ENCODE data around the gene PCDH9.

PCDH9 gene

GRCh38 chr13:67078062-67078461, 152.1 kb downstream of the PCDH9 start:
- H3K27me3 ChIP-seq (replicated peaks; ENCODE audit: control insufficient read depth, insufficient read depth, low read length): no peaks in the 10 kb centered on the region
- H3K36me3 ChIP-seq (ENCODE audit: control insufficient read depth, insufficient read depth, low read length, severe bottlenecking): no peaks in the 10 kb centered on the region
- peaks cover 6% of the 10 kb centered on the region for H3K4me1 ChIP-seq (ENCODE audit: control insufficient read depth, insufficient read depth, low read length)
- DNase-seq (ENCODE audit: low read depth): no peak
- H3K4me3 ChIP-seq (ENCODE audit: low read length): no peak overlapping the region
- no peak overlapping the region for H3K9ac ChIP-seq (ENCODE audit: low read length)
- H3K9me3 ChIP-seq (ENCODE audit: control insufficient read depth, low read length): no peaks in the 10 kb centered on the region

- no peaks in the 10 kb centered on the region for H3K36me3 ChIP-seq (ENCODE audit: control insufficient read depth, insufficient read depth, low read length, severe bottlenecking)
- no peak overlapping the region for H3K4me3 ChIP-seq (ENCODE audit: low read length)
- H3K27me3 ChIP-seq (replicated peaks; ENCODE audit: control insufficient read depth, insufficient read depth, low read length): no peaks in the 10 kb centered on the region
- H3K4me1 ChIP-seq (ENCODE audit: control insufficient read depth, insufficient read depth, low read length): peaks cover 6% of the 10 kb centered on the region
- H3K9ac ChIP-seq (ENCODE audit: low read length): no peak overlapping the region
- DNase-seq (ENCODE audit: low read depth): no peak
- no peaks in the 10 kb centered on the region for H3K9me3 ChIP-seq (ENCODE audit: control insufficient read depth, low read length)
These were observed 153.0 kb downstream of the PCDH9 start for GRCh38 chr13:67077132-67077531.

- H3K4me1 ChIP-seq (ENCODE audit: control insufficient read depth, insufficient read depth, low read length): peaks cover 6% of the 10 kb centered on the region
- peak; percentile 15 for DNase-seq (ENCODE audit: low read depth)
- no peak overlapping the region for H3K9ac ChIP-seq (ENCODE audit: low read length)
- no peak overlapping the region for H3K4me3 ChIP-seq (ENCODE audit: low read length)
- H3K36me3 ChIP-seq (ENCODE audit: control insufficient read depth, insufficient read depth, low read length, severe bottlenecking): no peaks in the 10 kb centered on the region
- no peaks in the 10 kb centered on the region for H3K9me3 ChIP-seq (ENCODE audit: control insufficient read depth, low read length)
- no peaks in the 10 kb centered on the region for H3K27me3 ChIP-seq (replicated peaks; ENCODE audit: control insufficient read depth, insufficient read depth, low read length)
These were observed 153.8 kb downstream of the PCDH9 start for GRCh38 chr13:67076378-67076777.

- Histone ChIP-seq H3K4me3 (ENCODE audit: low read length) (peak overlapping the region; percentile 70), H3K9ac (ENCODE audit: low read length) (peak overlapping the region; percentile 54), H3K36me3 (ENCODE audit: control insufficient read depth, insufficient read depth, low read length, severe bottlenecking) (no peaks in the 10 kb centered on the region), H3K27me3 (replicated peaks; ENCODE audit: control insufficient read depth, insufficient read depth, low read length) (no peaks in the 10 kb centered on the region), H3K4me1 (ENCODE audit: control insufficient read depth, insufficient read depth, low read length) (peaks cover 6% of the 10 kb centered on the region), H3K9me3 (ENCODE audit: control insufficient read depth, low read length) (no peaks in the 10 kb centered on the region)
- DNase-seq (ENCODE audit: low read depth): peak; percentile 24
These were observed 154.9 kb downstream of the PCDH9 start for GRCh38 chr13:67075239-67075638.

- H3K9ac ChIP-seq (ENCODE audit: low read length): no peak overlapping the region
- H3K9me3 ChIP-seq (ENCODE audit: control insufficient read depth, low read length): no peaks in the 10 kb centered on the region
- no peak overlapping the region for H3K4me3 ChIP-seq (ENCODE audit: low read length)
- H3K4me1 ChIP-seq (ENCODE audit: control insufficient read depth, insufficient read depth, low read length): peaks cover 6% of the 10 kb centered on the region
- no peaks in the 10 kb centered on the region for H3K27me3 ChIP-seq (replicated peaks; ENCODE audit: control insufficient read depth, insufficient read depth, low read length)
- no peak for DNase-seq (ENCODE audit: low read depth)
- no peaks in the 10 kb centered on the region for H3K36me3 ChIP-seq (ENCODE audit: control insufficient read depth, insufficient read depth, low read length, severe bottlenecking)
These were observed 158.1 kb downstream of the PCDH9 start for GRCh38 chr13:67071918-67072598.

- no peaks in the 10 kb centered on the region for H3K9me3 ChIP-seq (ENCODE audit: control insufficient read depth, low read length)
- no peak overlapping the region for H3K4me3 ChIP-seq (ENCODE audit: low read length)
- no peak for DNase-seq (ENCODE audit: low read depth)
- H3K4me1 ChIP-seq (ENCODE audit: control insufficient read depth, insufficient read depth, low read length): no peaks in the 10 kb centered on the region
- H3K36me3 ChIP-seq (ENCODE audit: control insufficient read depth, insufficient read depth, low read length, severe bottlenecking): no peaks in the 10 kb centered on the region
- H3K27me3 ChIP-seq (replicated peaks; ENCODE audit: control insufficient read depth, insufficient read depth, low read length): no peaks in the 10 kb centered on the region
- no peak overlapping the region for H3K9ac ChIP-seq (ENCODE audit: low read length)
These were observed 159.8 kb downstream of the PCDH9 start for GRCh38 chr13:67070306-67070705.

GRCh38 chr13:67069117-67069767, 160.9 kb downstream of the PCDH9 start:
- Histone ChIP-seq H3K36me3 (ENCODE audit: control insufficient read depth, insufficient read depth, low read length, severe bottlenecking) (no peaks in the 10 kb centered on the region), H3K4me3 (ENCODE audit: low read length) (no peak overlapping the region), H3K9me3 (ENCODE audit: control insufficient read depth, low read length) (no peaks in the 10 kb centered on the region), H3K9ac (ENCODE audit: low read length) (no peak overlapping the region), H3K27me3 (replicated peaks; ENCODE audit: control insufficient read depth, insufficient read depth, low read length) (no peaks in the 10 kb centered on the region), H3K4me1 (ENCODE audit: control insufficient read depth, insufficient read depth, low read length) (no peaks in the 10 kb centered on the region)
- peak; percentile 29 for DNase-seq (ENCODE audit: low read depth)

- peaks cover 12% of the 10 kb centered on the region for H3K4me1 ChIP-seq (ENCODE audit: control insufficient read depth, insufficient read depth, low read length)
- no peak overlapping the region for H3K4me3 ChIP-seq (ENCODE audit: low read length)
- H3K9ac ChIP-seq (ENCODE audit: low read length): no peak overlapping the region
- no peak for DNase-seq (ENCODE audit: low read depth)
- no peaks in the 10 kb centered on the region for H3K9me3 ChIP-seq (ENCODE audit: control insufficient read depth, low read length)
- no peaks in the 10 kb centered on the region for H3K27me3 ChIP-seq (replicated peaks; ENCODE audit: control insufficient read depth, insufficient read depth, low read length)
- no peaks in the 10 kb centered on the region for H3K36me3 ChIP-seq (ENCODE audit: control insufficient read depth, insufficient read depth, low read length, severe bottlenecking)
These were observed 165.2 kb downstream of the PCDH9 start for GRCh38 chr13:67064920-67065319.

- Histone ChIP-seq H3K36me3 (ENCODE audit: control insufficient read depth, insufficient read depth, low read length, severe bottlenecking) (no peaks in the 10 kb centered on the region), H3K4me1 (ENCODE audit: control insufficient read depth, insufficient read depth, low read length) (peaks cover 12% of the 10 kb centered on the region), H3K9ac (ENCODE audit: low read length) (no peak overlapping the region), H3K9me3 (ENCODE audit: control insufficient read depth, low read length) (no peaks in the 10 kb centered on the region), H3K27me3 (replicated peaks; ENCODE audit: control insufficient read depth, insufficient read depth, low read length) (no peaks in the 10 kb centered on the region), H3K4me3 (ENCODE audit: low read length) (no peak overlapping the region)
- DNase-seq (ENCODE audit: low read depth): no peak
These were observed 167.1 kb downstream of the PCDH9 start for GRCh38 chr13:67063036-67063435.

- DNase-seq (ENCODE audit: low read depth): no peak
- Histone ChIP-seq H3K9ac (ENCODE audit: low read length) (peak overlapping the region; percentile 48), H3K9me3 (ENCODE audit: control insufficient read depth, low read length) (no peaks in the 10 kb centered on the region), H3K4me1 (ENCODE audit: control insufficient read depth, insufficient read depth, low read length) (peaks cover 12% of the 10 kb centered on the region), H3K4me3 (ENCODE audit: low read length) (peak overlapping the region; percentile 65), H3K36me3 (ENCODE audit: control insufficient read depth, insufficient read depth, low read length, severe bottlenecking) (no peaks in the 10 kb centered on the region), H3K27me3 (replicated peaks; ENCODE audit: control insufficient read depth, insufficient read depth, low read length) (no peaks in the 10 kb centered on the region)
These were observed 168.0 kb downstream of the PCDH9 start for GRCh38 chr13:67062160-67062559.

GRCh38 chr13:67061750-67062149, 168.4 kb downstream of the PCDH9 start:
- Histone ChIP-seq H3K27me3 (replicated peaks; ENCODE audit: control insufficient read depth, insufficient read depth, low read length) (no peaks in the 10 kb centered on the region), H3K36me3 (ENCODE audit: control insufficient read depth, insufficient read depth, low read length, severe bottlenecking) (no peaks in the 10 kb centered on the region), H3K4me3 (ENCODE audit: low read length) (peak overlapping the region; percentile 65), H3K9me3 (ENCODE audit: control insufficient read depth, low read length) (no peaks in the 10 kb centered on the region), H3K9ac (ENCODE audit: low read length) (peak overlapping the region; percentile 48), H3K4me1 (ENCODE audit: control insufficient read depth, insufficient read depth, low read length) (peaks cover 12% of the 10 kb centered on the region)
- peak; percentile 20 for DNase-seq (ENCODE audit: low read depth)
